Measurements from ENCODE around the gene TRPV3.
A peak's percentile ranks its signal among the peaks of the same experiment; 100 is the strongest.
"Not testable (repeated sequence)": the region's sequence is repeated elsewhere in the genome, so short reads cannot be mapped to it uniquely, and the experiment has no call there.

TRPV3 gene

DNA sequence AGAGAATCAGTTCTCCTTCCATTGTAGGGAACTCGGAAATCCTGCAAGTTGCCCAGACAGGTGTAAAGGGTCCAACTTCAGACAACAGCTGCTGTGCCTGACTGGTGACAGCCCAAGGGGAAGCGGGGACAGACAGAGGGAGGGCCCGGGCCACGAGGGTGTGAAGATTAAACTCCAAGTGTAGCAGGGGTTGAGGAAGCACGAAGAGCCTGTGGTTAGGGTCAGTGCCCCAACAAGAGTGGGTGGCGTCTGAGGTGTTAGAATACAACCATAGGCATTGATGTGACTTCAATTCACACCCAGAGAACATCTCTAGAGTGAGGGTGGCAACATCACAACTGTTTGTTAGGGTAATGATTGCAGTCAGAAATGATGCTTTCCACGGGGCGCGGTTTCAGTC is 42.7 kb downstream of the TRPV3 start:
- no peaks in the 10 kb centered on the region for H3K9me3 ChIP-seq (ENCODE audit: control insufficient read depth, insufficient read depth, low read length)
- H3K4me1 ChIP-seq (ENCODE audit: control insufficient read depth, insufficient read depth, low read length), result peaks cover 36% of the 10 kb centered on the region
- no peak overlapping the region for H3K4me3 ChIP-seq (ENCODE audit: low read depth, low read length)
- H3K27me3 ChIP-seq (ENCODE audit: control insufficient read depth, insufficient read depth, low read length), result peaks cover 12% of the 10 kb centered on the region; the same call in 1 of the 2 replicates
- no peak overlapping the region for H3K27ac ChIP-seq (ENCODE audit: low read depth, low read length)
- H3K36me3 ChIP-seq (ENCODE audit: control insufficient read depth, insufficient read depth, low read length), result no peaks in the 10 kb centered on the region
- H3K9ac ChIP-seq (ENCODE audit: low read depth, low read length), result no peak overlapping the region

DNA sequence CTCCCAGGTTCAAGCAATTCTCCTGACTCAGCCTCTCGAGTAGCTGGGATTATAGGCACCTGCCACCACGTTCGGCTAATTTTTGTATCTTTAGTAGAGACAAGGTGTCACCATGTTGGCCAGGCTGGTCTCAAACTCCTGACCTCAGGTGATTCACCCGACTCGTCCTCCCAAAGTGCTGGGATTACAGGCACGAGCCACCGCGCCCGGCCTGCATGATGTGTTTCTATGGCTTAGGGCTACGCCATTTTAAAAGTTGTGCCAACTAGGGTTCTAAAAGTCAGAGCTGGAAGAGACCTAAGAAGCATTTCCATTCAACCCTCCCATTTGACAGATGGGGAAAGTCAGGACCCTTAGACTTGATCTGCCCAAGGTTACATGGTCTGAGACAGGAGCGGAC is 43.4 kb downstream of the TRPV3 start:
- not testable (repeated sequence) for H3K36me3 ChIP-seq (ENCODE audit: control insufficient read depth, insufficient read depth, low read length); H3K9me3 ChIP-seq (ENCODE audit: control insufficient read depth, insufficient read depth, low read length); H3K4me3 ChIP-seq (ENCODE audit: low read depth, low read length); H3K27ac ChIP-seq (ENCODE audit: low read depth, low read length); H3K9ac ChIP-seq (ENCODE audit: low read depth, low read length)
- H3K4me1 ChIP-seq (ENCODE audit: control insufficient read depth, insufficient read depth, low read length), result peaks cover 37% of the 10 kb centered on the region
- H3K27me3 ChIP-seq (ENCODE audit: control insufficient read depth, insufficient read depth, low read length), result peaks cover 12% of the 10 kb centered on the region; the same call in 1 of the 2 replicates

DNA sequence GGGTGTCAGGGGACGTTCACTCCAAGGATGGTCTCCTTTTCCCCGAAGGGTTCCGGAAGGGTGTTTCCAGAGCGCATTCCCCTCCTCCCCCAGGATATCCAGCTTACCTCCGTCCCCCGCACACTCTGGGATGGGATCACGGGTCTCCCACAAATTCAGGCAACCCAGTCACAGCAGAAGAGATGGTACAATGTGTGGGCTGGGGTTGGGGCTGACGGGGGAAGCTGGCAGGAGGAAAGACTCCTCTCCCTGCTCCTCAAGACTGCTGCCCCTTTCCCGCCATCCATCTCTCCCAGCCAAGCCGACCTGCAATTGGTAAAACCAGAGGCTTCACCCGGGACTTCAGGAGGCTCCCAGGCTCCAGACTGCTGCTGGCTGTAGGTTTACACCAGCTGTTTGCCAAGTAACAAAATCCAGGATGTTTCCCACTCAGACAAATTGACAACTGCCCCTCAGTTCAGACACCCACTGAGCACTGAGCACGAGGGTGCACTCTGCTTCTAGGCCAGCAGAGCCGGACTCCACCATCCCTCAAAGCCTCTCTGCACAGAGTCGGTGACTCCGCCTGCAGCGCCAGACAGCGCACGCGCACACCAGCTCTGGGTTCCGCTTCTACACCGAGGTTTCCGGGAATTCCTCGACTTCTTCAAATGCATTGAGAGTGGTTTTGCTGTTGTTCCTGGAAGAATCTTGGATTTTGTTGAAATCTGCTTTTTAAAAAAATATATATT is 44.1 kb downstream of the TRPV3 start:
- H3K9me3 ChIP-seq (ENCODE audit: control insufficient read depth, insufficient read depth, low read length), result no peaks in the 10 kb centered on the region
- no peak overlapping the region for H3K4me3 ChIP-seq (ENCODE audit: low read depth, low read length)
- H3K36me3 ChIP-seq (ENCODE audit: control insufficient read depth, insufficient read depth, low read length), result no peaks in the 10 kb centered on the region
- peaks cover 12% of the 10 kb centered on the region; the same call in 1 of the 2 replicates for H3K27me3 ChIP-seq (ENCODE audit: control insufficient read depth, insufficient read depth, low read length)
- H3K4me1 ChIP-seq (ENCODE audit: control insufficient read depth, insufficient read depth, low read length), result peaks cover 37% of the 10 kb centered on the region
- peak overlapping the region; percentile 69 for H3K27ac ChIP-seq (ENCODE audit: low read depth, low read length)
- H3K9ac ChIP-seq (ENCODE audit: low read depth, low read length), result no peak overlapping the region

DNA sequence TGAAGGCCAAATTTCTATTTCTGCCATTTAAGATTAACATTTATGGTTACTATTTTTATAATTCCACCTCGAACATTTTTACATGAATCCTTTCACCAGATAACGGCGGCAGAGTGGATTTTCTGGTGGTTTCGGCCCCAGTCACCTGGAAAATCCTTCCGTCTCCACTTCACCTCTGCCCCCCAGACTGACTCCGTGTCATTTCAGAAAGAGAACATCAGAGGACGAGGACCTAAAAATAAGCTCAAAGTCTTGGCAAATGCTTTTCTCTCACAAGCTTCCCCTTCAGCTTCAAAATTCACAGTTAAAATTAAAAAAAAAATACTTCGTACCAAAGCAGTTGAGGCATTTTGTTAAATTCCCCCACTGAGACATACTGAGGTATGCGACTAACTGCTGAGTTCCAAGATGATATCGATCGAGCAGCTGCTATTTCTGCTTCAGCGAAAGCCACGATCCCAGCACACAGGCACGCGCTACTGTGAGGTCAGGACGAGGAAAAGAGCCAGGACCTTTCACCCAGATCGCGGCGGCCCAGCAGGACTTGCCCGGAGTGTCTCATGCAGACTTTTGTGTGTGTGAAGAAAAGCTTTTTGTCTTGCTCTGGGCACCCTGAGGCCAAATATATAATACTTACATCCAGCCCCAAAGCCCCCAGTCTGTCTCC is 45.0 kb downstream of the TRPV3 start:
- no peaks in the 10 kb centered on the region for H3K36me3 ChIP-seq (ENCODE audit: control insufficient read depth, insufficient read depth, low read length)

DNA sequence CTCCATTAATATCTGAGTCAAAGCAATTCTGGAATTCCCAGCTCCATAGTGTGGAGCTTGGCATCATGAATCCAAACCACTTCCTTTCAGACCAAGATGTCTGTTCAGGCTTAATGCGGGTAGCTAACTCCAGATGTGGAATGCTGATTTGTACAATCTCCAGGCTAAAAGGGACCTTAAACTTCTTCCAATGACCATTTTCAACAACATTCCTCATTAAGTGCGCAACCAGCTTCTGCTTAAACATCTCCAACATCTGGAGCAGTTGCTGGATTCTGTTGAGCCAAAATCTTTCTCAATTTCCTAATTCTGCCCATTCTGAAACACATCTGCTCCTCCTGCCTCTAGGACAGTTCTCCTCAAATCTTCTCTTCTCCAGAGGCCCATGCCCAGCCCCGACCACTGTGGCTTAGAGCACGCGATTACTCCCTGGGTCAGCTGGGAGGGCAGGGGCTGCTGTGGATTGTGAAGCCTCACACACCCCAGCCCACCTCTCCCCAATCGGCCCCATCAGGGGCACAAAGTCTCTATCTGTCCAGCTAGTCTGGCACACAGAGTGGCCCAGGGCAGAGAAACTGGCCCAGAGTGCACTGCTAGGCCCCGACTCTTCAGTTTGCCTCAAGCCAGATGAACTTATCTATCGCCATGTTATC is 45.6 kb downstream of the TRPV3 start:
- no peak overlapping the region for H3K9ac ChIP-seq (ENCODE audit: low read depth, low read length)
- H3K27me3 ChIP-seq (ENCODE audit: control insufficient read depth, insufficient read depth, low read length), result peaks cover 12% of the 10 kb centered on the region; the same call in 1 of the 2 replicates
- no peaks in the 10 kb centered on the region for H3K9me3 ChIP-seq (ENCODE audit: control insufficient read depth, insufficient read depth, low read length)
- H3K4me3 ChIP-seq (ENCODE audit: low read depth, low read length), result no peak overlapping the region
- H3K4me1 ChIP-seq (ENCODE audit: control insufficient read depth, insufficient read depth, low read length), result peaks cover 37% of the 10 kb centered on the region
- H3K27ac ChIP-seq (ENCODE audit: low read depth, low read length), result no peak overlapping the region
- no peaks in the 10 kb centered on the region for H3K36me3 ChIP-seq (ENCODE audit: control insufficient read depth, insufficient read depth, low read length)

More for the DNA sequence above, 45.0 kb downstream of the TRPV3 start:
- peak overlapping the region; percentile 69 for H3K27ac ChIP-seq (ENCODE audit: low read depth, low read length)
- no peak overlapping the region for H3K9ac ChIP-seq (ENCODE audit: low read depth, low read length)
- no peaks in the 10 kb centered on the region for H3K9me3 ChIP-seq (ENCODE audit: control insufficient read depth, insufficient read depth, low read length)
- peaks cover 12% of the 10 kb centered on the region; the same call in 1 of the 2 replicates for H3K27me3 ChIP-seq (ENCODE audit: control insufficient read depth, insufficient read depth, low read length)
- H3K4me1 ChIP-seq (ENCODE audit: control insufficient read depth, insufficient read depth, low read length), result peaks cover 37% of the 10 kb centered on the region
- no peak overlapping the region for H3K4me3 ChIP-seq (ENCODE audit: low read depth, low read length)

DNA sequence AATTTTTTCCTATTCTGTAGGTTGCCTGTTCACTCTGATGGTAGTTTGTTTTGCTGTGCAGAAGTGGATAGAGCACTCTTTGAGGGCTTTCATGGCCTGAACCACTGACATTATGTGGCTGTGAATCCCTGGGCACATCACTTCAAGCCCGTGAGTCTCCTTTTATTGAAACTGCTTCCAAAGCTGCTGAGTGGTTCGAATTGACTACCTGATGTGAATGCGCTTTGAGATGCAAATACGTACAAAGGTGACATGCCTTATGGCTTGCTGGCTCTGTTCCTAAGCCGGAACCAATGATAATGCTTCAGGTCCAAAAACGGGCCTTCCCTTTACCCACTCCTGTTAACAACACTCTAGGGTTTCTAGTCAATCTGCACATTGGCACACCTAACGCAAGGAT is 47.5 kb downstream of the TRPV3 start:
- Histone ChIP-seq H3K4me1 (ENCODE audit: control insufficient read depth, insufficient read depth, low read length) (peaks cover 37% of the 10 kb centered on the region), H3K9me3 (ENCODE audit: control insufficient read depth, insufficient read depth, low read length) (no peaks in the 10 kb centered on the region), H3K27me3 (ENCODE audit: control insufficient read depth, insufficient read depth, low read length) (peaks cover 12% of the 10 kb centered on the region; the same call in 1 of the 2 replicates), H3K27ac (ENCODE audit: low read depth, low read length) (no peak overlapping the region), H3K36me3 (ENCODE audit: control insufficient read depth, insufficient read depth, low read length) (no peaks in the 10 kb centered on the region), H3K9ac (ENCODE audit: low read depth, low read length) (no peak overlapping the region), H3K4me3 (ENCODE audit: low read depth, low read length) (no peak overlapping the region)

DNA sequence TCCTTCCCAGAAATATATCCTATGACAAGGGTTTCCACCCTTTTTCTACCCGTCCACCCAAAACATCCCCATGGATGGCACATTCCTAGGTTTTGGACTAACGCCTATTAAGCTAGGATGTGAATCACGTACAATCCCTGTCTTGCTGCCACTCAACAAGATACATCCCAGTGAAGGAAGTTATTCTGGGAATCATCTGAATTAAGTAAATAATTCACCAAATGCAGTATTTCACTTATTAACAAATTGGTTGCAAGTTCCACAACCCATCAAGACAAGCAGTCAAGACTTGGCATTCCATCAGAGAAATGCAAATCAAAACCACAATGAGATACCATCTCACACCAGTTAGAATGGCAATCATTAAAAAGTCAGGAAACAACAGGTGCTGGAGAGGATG is 49.7 kb downstream of the TRPV3 start:
- Histone ChIP-seq H3K4me3 (ENCODE audit: low read depth, low read length) (no peak overlapping the region), H3K27ac (ENCODE audit: low read depth, low read length) (no peak overlapping the region), H3K9ac (ENCODE audit: low read depth, low read length) (no peak overlapping the region), H3K4me1 (ENCODE audit: control insufficient read depth, insufficient read depth, low read length) (peaks cover 28% of the 10 kb centered on the region), H3K27me3 (ENCODE audit: control insufficient read depth, insufficient read depth, low read length) (peaks cover 12% of the 10 kb centered on the region; the same call in 1 of the 2 replicates), H3K36me3 (ENCODE audit: control insufficient read depth, insufficient read depth, low read length) (no peaks in the 10 kb centered on the region), H3K9me3 (ENCODE audit: control insufficient read depth, insufficient read depth, low read length) (no peaks in the 10 kb centered on the region)

DNA sequence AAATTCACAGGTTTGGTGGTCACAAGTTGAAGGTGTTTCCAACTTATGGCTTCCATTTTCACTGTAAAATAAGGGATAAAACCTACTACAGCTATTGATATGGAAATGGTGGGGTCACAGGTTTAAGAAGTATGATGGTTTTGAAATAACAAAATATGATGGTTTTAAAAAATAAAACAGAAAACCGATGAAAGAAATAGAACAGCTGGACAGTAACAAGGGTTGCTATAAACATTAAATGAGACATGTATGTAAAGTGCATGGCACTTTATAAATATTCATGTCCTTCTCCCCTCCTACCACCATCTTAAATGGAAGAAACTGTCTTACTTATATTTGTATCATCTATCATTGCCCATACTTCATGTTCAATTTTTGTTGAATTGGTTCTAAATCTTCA is 50.5 kb downstream of the TRPV3 start:
- Histone ChIP-seq H3K4me3 (ENCODE audit: low read depth, low read length) (no peak overlapping the region), H3K27me3 (ENCODE audit: control insufficient read depth, insufficient read depth, low read length) (peaks cover 10% of the 10 kb centered on the region; the same call in 1 of the 2 replicates), H3K9me3 (ENCODE audit: control insufficient read depth, insufficient read depth, low read length) (no peaks in the 10 kb centered on the region), H3K9ac (ENCODE audit: low read depth, low read length) (no peak overlapping the region), H3K27ac (ENCODE audit: low read depth, low read length) (no peak overlapping the region), H3K4me1 (ENCODE audit: control insufficient read depth, insufficient read depth, low read length) (peaks cover 20% of the 10 kb centered on the region), H3K36me3 (ENCODE audit: control insufficient read depth, insufficient read depth, low read length) (no peaks in the 10 kb centered on the region)

DNA sequence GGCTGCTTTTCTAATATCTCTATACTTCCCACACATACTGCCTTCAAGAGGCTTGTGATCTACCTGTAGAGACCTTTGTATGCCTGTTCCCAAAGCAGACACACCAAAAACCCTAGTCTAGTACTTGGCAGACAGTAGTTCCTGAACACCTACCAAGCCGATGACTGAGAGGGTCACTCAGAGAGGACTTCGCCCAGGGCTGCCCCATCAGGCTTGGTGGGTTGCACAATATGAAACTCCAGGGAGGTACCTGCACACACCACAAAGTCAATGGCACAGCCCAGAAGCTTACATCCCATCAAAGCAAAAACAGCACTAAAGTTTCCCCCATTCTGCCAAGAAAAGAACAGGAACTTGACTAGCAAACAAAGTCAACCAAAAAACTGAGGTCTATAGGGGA is 51.6 kb downstream of the TRPV3 start:
- Histone ChIP-seq H3K27me3 (ENCODE audit: control insufficient read depth, insufficient read depth, low read length) (0 out of 2 replicates have a peak, but pooled peaks cover under 1% of the 10 kb centered on the region), H3K4me1 (ENCODE audit: control insufficient read depth, insufficient read depth, low read length) (peaks cover 12% of the 10 kb centered on the region), H3K4me3 (ENCODE audit: low read depth, low read length) (no peak overlapping the region), H3K9ac (ENCODE audit: low read depth, low read length) (no peak overlapping the region), H3K27ac (ENCODE audit: low read depth, low read length) (no peak overlapping the region), H3K36me3 (ENCODE audit: control insufficient read depth, insufficient read depth, low read length) (no peaks in the 10 kb centered on the region), H3K9me3 (ENCODE audit: control insufficient read depth, insufficient read depth, low read length) (no peaks in the 10 kb centered on the region)

DNA sequence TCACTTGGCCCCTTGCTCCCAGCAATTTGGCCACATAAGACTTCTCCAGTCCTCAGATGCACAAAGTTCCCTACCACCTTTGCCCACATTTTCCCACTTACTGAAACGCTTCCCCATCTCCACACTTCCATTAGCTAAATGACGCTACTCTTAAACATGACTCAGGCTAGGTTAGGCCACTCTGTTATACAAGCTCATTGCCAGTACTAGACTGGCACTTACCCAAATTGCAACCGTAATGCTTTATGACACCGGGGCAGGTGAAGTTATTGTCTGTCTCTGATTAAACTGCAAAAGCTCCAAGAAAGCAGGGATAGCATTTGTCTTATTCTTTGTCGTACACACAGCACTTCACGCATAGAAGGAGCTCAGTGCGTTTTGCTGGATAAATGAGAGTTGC is 52.6 kb downstream of the TRPV3 start:
- H3K27ac ChIP-seq (ENCODE audit: low read depth, low read length), result no peak overlapping the region
- no peaks in the 10 kb centered on the region for H3K36me3 ChIP-seq (ENCODE audit: control insufficient read depth, insufficient read depth, low read length)
- peaks cover 2% of the 10 kb centered on the region; the same call in 1 of the 2 replicates for H3K4me1 ChIP-seq (ENCODE audit: control insufficient read depth, insufficient read depth, low read length)
- H3K9me3 ChIP-seq (ENCODE audit: control insufficient read depth, insufficient read depth, low read length), result 0 out of 2 replicates have a peak, but pooled peaks cover 4% of the 10 kb centered on the region
- H3K27me3 ChIP-seq (ENCODE audit: control insufficient read depth, insufficient read depth, low read length), result no peaks in the 10 kb centered on the region
- no peak overlapping the region for H3K9ac ChIP-seq (ENCODE audit: low read depth, low read length)
- no peak overlapping the region for H3K4me3 ChIP-seq (ENCODE audit: low read depth, low read length)

DNA sequence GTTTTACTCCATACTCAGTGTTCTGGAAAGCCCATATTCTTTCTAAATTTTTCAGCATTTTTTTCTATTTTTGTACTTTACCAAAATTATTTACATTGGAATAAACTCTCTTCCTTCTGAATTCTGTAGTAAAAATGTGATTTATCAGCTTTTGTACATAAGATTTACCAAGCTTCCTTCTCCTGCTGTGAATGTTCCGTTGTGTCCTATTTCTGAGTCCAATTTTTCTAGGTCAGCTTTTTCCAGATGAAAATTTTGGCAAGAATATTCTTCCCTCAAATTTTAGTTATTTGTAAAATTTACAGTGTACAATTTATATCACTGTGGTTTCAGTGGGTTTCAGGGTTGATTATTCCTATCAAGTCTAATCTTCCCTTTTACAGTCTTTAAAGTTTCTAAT is 54.3 kb downstream of the TRPV3 start:
- Histone ChIP-seq H3K4me3 (ENCODE audit: low read depth, low read length) (no peak overlapping the region), H3K9me3 (ENCODE audit: control insufficient read depth, insufficient read depth, low read length) (0 out of 2 replicates have a peak, but pooled peaks cover 4% of the 10 kb centered on the region)

More for the DNA sequence above, 54.3 kb downstream of the TRPV3 start:
- Histone ChIP-seq H3K4me1 (ENCODE audit: control insufficient read depth, insufficient read depth, low read length) (peaks cover 7% of the 10 kb centered on the region; the same call in 1 of the 2 replicates), H3K9ac (ENCODE audit: low read depth, low read length) (no peak overlapping the region), H3K27me3 (ENCODE audit: control insufficient read depth, insufficient read depth, low read length) (no peaks in the 10 kb centered on the region), H3K36me3 (ENCODE audit: control insufficient read depth, insufficient read depth, low read length) (no peaks in the 10 kb centered on the region), H3K27ac (ENCODE audit: low read depth, low read length) (no peak overlapping the region)

All from HUES48 (cell line).